ENCODE measurements around the gene XK. TPM values are rescaled to one million over a fixed set of nuclear protein-coding genes. Genes with fewer than 3 reads are reported as not detected.

Gene XK
- total RNA-seq, 4 donors from 2014 or later: 36.3 to 54.3 (median 39.9) TPM

- Histone ChIP-seq H3K27ac (no peak overlapping the region), H3K9me3 (no peaks in the 10 kb centered on the region), H3K4me1 (peaks cover 0 to 9% (median 4%) of the 10 kb centered on the region in 4 donors), H3K27me3 (no peaks in the 10 kb centered on the region), H3K36me3 (no peaks in the 10 kb centered on the region), H3K4me3 (no peak overlapping the region)
- no peak for DNase-seq
- in situ Hi-C loops (cut with MboI; ENCODE audit: low pct_ligation_motif_present in 1 of 4, low pct_unique_long_range_greater_than_20kb in 1 of 4, low sequenced_read_pairs in 3 of 4): no loop called here
- TF ChIP-seq EP300 (IDR thresholded peaks at IDR 0.05; ENCODE audit: low read depth): no peak
- no peak for TF ChIP-seq POLR2A (IDR thresholded peaks at IDR 0.05)
- TF ChIP-seq CTCF (IDR thresholded peaks at IDR 0.05): no peak
- no peak for TF ChIP-seq POLR2AphosphoS5 (IDR thresholded peaks at IDR 0.05)
- intact Hi-C loops (cut with DNase I; ENCODE audit: low total_unique reads): no loop called here
Measured at GRCh38 chrX:37676811-37677210, 8.8 kb upstream of the XK start.

GRCh38 chrX:37677243-37677642, 8.3 kb upstream of the XK start:
- H3K27ac ChIP-seq: peak overlapping the region in 1 of 4 donors; percentile 4
- no peak for DNase-seq
- H3K4me3 ChIP-seq: no peak overlapping the region
- H3K27me3 ChIP-seq: no peaks in the 10 kb centered on the region
- 25% methylated on average over 1 of the region's 1 CpG; no CpG with 5 or more reads in 1 of the 2 donors for WGBS, 2 donors (ENCODE audit: low coverage in 1 of 2)
- intact Hi-C loops (cut with DNase I; ENCODE audit: low total_unique reads) (no loop called here), in situ Hi-C loops (cut with MboI; ENCODE audit: low pct_ligation_motif_present in 1 of 4, low pct_unique_long_range_greater_than_20kb in 1 of 4, low sequenced_read_pairs in 3 of 4) (no loop called here)
- TF ChIP-seq POLR2AphosphoS5 (IDR thresholded peaks at IDR 0.05) (no peak), CTCF (IDR thresholded peaks at IDR 0.05) (no peak), POLR2A (IDR thresholded peaks at IDR 0.05) (no peak), EP300 (IDR thresholded peaks at IDR 0.05; ENCODE audit: low read depth) (no peak)
- no peaks in the 10 kb centered on the region for H3K36me3 ChIP-seq
- no peaks in the 10 kb centered on the region for H3K9me3 ChIP-seq
- peaks cover 0 to 9% (median 4%) of the 10 kb centered on the region in 4 donors for H3K4me1 ChIP-seq

- in situ Hi-C loops (cut with MboI; ENCODE audit: low pct_ligation_motif_present in 1 of 4, low pct_unique_long_range_greater_than_20kb in 1 of 4, low sequenced_read_pairs in 3 of 4) (no loop called here), intact Hi-C loops (cut with DNase I; ENCODE audit: low total_unique reads) (no loop called here)
- Histone ChIP-seq H3K4me1 (peaks cover 0 to 9% (median 4%) of the 10 kb centered on the region in 4 donors), H3K27ac (peak overlapping the region in 1 of 4 donors; percentile 4), H3K36me3 (no peaks in the 10 kb centered on the region), H3K27me3 (no peaks in the 10 kb centered on the region), H3K4me3 (no peak overlapping the region), H3K9me3 (no peaks in the 10 kb centered on the region)
- TF ChIP-seq POLR2A (IDR thresholded peaks at IDR 0.05) (no peak), POLR2AphosphoS5 (IDR thresholded peaks at IDR 0.05) (no peak), EP300 (IDR thresholded peaks at IDR 0.05; ENCODE audit: low read depth) (no peak), CTCF (IDR thresholded peaks at IDR 0.05) (no peak)
- WGBS, 2 donors (ENCODE audit: low coverage in 1 of 2): 77% methylated on average over 1 of the region's 1 CpG; no CpG with 5 or more reads in 1 of the 2 donors
- no peak for DNase-seq
Measured at GRCh38 chrX:37677765-37678164, 7.8 kb upstream of the XK start.

- DNase-seq: no peak
- TF ChIP-seq POLR2A (IDR thresholded peaks at IDR 0.05): no peak
- no peak for TF ChIP-seq EP300 (IDR thresholded peaks at IDR 0.05; ENCODE audit: low read depth)
- TF ChIP-seq CTCF (IDR thresholded peaks at IDR 0.05): no peak
- TF ChIP-seq POLR2AphosphoS5 (IDR thresholded peaks at IDR 0.05): no peak
- H3K9me3 ChIP-seq: no peaks in the 10 kb centered on the region
- H3K4me1 ChIP-seq: peaks cover 0 to 9% (median 4%) of the 10 kb centered on the region in 4 donors
- no peak overlapping the region for H3K27ac ChIP-seq
- 88 to 89% methylated on average over 1 of the region's 1 CpG for WGBS, 2 donors (ENCODE audit: low coverage in 1 of 2)
- H3K27me3 ChIP-seq: no peaks in the 10 kb centered on the region
- H3K36me3 ChIP-seq: no peaks in the 10 kb centered on the region
- in situ Hi-C loops (cut with MboI; ENCODE audit: low pct_ligation_motif_present in 1 of 4, low pct_unique_long_range_greater_than_20kb in 1 of 4, low sequenced_read_pairs in 3 of 4) (no loop called here), intact Hi-C loops (cut with DNase I; ENCODE audit: low total_unique reads) (no loop called here)
- no peak overlapping the region for H3K4me3 ChIP-seq
Measured at GRCh38 chrX:37678574-37678973, 7.0 kb upstream of the XK start.
